ENCODE measurements around the gene IFI35. TPM values are rescaled to one million over a fixed set of nuclear protein-coding genes. Genes with fewer than 3 reads are reported as not detected.

IFI35 gene
- 10 to 100 TPM; 16.2 to 19.5 TPM for total RNA-seq

DNA sequence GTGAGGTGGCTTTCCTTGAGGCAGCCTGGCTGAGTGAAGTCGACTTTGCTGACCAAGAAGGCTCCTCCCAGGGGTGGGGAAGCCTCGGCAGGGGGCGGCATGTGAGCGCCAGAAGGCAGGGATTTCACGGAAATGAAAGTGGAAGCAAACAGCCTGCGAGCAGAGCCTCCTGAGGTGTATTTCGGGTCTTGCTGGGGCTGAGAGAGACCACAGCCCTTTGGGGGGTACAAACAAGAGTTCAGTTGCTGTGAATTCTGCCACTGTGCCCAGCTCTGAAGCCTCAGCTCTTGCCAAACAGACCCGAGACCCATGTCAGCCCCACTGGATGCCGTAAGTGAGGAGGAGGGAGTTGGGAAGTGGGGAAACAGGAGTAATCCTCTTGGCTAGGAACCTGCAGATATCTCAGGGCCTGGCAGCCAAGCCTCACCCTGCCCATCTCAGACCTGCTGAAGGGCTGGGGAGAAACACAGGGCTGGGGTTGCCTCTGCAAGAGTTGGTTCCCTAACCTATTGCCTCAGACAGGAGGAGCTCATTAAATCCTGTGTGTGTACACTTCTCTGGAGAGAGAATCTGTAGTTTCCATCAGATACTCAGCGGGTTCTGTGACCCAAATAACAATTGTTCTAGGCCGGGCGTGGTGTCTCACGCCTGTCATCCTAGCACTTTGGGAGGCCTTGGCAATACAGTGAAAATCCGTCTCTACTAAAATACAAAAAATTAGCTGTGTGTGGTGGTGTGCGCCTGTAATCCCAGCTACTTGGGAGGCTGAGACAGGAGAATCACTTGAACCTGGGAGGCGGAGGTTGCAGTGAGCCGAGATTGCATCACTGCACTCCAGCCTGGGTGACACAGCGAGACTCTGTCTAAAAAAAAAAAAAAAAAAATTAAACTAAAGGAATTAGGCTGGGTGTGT lies at the start of gene IFI35:
Gene IFI35, plus strand, starts transcription at position 146 of the 913 bp plus-strand sequence. Its CDS starts 164 bp downstream, at position 310.
- H3K36me3 ChIP-seq (replicated peaks in 1 of 2; ENCODE audit: insufficient read depth in 1 of 2, low read depth in 2 of 2): peaks cover 0 to 8% of the 10 kb centered on the region in 2 donors
- intact Hi-C loops (cut with DNase I): no loop called here
- H3K4me3 ChIP-seq: peak within 1 kb of the TSS; percentile 33 to 71
- ATAC-seq (peak; percentile 90), DNase-seq (peak; percentile 86 to 90 (median 88))
- 24 to 43% methylated on average over 8 to 18 of the region's 18 CpGs for WGBS, 2 donors
- TF ChIP-seq POLR2A (IDR thresholded peaks at IDR 0.05): peak; percentile 40 to 85 (median 80)
- TF ChIP-seq, protein P1, sequence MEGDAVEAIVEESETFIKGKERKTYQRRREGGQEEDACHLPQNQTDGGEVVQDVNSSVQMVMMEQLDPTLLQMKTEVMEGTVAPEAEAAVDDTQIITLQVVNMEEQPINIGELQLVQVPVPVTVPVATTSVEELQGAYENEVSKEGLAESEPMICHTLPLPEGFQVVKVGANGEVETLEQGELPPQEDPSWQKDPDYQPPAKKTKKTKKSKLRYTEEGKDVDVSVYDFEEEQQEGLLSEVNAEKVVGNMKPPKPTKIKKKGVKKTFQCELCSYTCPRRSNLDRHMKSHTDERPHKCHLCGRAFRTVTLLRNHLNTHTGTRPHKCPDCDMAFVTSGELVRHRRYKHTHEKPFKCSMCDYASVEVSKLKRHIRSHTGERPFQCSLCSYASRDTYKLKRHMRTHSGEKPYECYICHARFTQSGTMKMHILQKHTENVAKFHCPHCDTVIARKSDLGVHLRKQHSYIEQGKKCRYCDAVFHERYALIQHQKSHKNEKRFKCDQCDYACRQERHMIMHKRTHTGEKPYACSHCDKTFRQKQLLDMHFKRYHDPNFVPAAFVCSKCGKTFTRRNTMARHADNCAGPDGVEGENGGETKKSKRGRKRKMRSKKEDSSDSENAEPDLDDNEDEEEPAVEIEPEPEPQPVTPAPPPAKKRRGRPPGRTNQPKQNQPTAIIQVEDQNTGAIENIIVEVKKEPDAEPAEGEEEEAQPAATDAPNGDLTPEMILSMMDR (IDR thresholded peaks at IDR 0.05): peak in 6 of 7 experiments; percentile 34 to 63 (median 49)
- H3K4me1 ChIP-seq: peaks cover 28% of the 10 kb centered on the region
- no peaks in the 10 kb centered on the region for H3K27me3 ChIP-seq
- peak within 1 kb of the TSS; percentile 91 to 98 (median 94) for H3K27ac ChIP-seq
- H3K9me3 ChIP-seq: no peaks in the 10 kb centered on the region

DNA sequence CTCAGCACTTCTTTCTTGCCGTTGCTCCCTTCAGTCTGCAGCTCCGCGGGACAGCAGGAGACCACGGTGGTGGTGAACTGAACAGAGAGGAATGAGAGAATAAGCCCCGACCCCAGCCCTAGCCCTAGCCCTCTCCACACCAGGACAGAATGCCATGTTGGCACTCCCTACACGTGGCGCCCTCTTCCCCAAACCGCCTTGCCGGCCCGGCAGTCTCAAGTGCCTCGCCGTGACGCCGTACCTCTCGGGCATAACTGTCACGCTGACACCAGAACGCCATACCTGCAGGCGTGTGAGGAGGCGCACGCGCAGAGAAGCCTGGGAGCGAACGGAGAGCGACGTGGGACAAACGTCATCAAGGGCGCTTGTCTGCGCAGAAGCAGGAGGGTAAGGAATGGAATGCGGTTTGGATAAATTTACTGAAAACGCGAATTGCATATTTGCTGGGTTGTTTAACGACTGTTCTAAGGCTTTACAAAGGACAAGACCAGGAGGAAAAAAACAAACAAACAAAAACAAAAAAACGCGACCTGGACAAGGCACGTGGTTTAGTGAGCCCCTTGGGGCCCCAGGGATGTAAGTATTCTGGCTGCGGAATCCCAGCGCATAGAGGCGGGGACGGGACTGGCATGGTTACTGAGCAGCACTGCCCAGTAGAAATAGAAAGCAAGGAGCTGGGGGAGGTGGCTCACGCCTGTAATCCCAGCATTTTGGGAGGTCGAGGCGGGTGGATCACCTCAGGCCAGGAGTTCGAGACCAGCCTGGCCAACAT lies 42.2 kb upstream of the IFI35 start, which contains the start of gene AARSD1:
Gene AARSD1, minus strand, starts transcription at position 294 of the 772 bp plus-strand sequence. Its CDS starts 14 bp downstream, at position 280.
- intact Hi-C loops (cut with DNase I): no loop called here
- TF ChIP-seq, protein P1 (IDR thresholded peaks at IDR 0.05): peak in 2 of 7 experiments; percentile 4 to 20
- TF ChIP-seq POLR2A (IDR thresholded peaks at IDR 0.05): peak; percentile 26 to 86 (median 81)
- peaks cover 17% of the 10 kb centered on the region for H3K4me1 ChIP-seq
- H3K36me3 ChIP-seq (replicated peaks in 1 of 2; ENCODE audit: insufficient read depth in 1 of 2, low read depth in 2 of 2): peaks cover 0 to 13% of the 10 kb centered on the region in 2 donors
- H3K4me3 ChIP-seq: peak within 1 kb of the TSS; percentile 62 to 64
- ATAC-seq (peak; percentile 99), DNase-seq (peak; percentile 92 to 94 (median 93))
- WGBS, 2 donors: 2 to 4% methylated on average over 33 to 43 of the region's 43 CpGs
- peak within 1 kb of the TSS; percentile 27 to 85 (median 72) for H3K27ac ChIP-seq
- H3K9me3 ChIP-seq: no peaks in the 10 kb centered on the region
- H3K27me3 ChIP-seq: no peaks in the 10 kb centered on the region

DNA sequence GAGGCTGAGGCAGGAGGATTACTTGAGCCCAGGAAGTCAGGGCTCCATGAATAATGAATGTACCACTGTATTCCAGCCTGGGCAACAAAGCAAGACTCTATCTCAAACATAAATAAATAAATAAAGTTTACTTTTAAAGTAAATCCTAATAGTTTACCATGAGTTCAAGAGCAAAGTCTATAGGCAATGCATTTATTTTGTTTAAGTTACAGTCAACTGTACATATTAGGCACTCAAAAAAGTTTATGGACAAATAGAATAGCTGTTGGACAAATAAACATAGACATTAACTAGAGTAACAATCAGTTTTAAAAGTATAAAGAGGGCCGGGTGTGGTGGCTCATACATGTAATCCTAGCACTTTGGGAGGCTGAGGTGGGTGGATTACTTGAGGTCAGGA lies 38.7 kb upstream of the IFI35 start:
- H3K27ac ChIP-seq: no peak overlapping the region
- peaks cover 8% of the 10 kb centered on the region for H3K4me1 ChIP-seq
- H3K9me3 ChIP-seq: no peaks in the 10 kb centered on the region
- TF ChIP-seq POLR2A (IDR thresholded peaks at IDR 0.05): no peak
- TF ChIP-seq, protein P1 (IDR thresholded peaks at IDR 0.05): no peak
- H3K4me3 ChIP-seq: no peak overlapping the region
- DNase-seq (no peak), ATAC-seq (no peak)
- WGBS, 2 donors: 64 to 71% methylated on average over 1 of the region's 1 CpG
- H3K36me3 ChIP-seq (replicated peaks in 1 of 2; ENCODE audit: insufficient read depth in 1 of 2, low read depth in 2 of 2): no peaks in the 10 kb centered on the region
- intact Hi-C loops (cut with DNase I): no loop called here
- H3K27me3 ChIP-seq: no peaks in the 10 kb centered on the region

DNA sequence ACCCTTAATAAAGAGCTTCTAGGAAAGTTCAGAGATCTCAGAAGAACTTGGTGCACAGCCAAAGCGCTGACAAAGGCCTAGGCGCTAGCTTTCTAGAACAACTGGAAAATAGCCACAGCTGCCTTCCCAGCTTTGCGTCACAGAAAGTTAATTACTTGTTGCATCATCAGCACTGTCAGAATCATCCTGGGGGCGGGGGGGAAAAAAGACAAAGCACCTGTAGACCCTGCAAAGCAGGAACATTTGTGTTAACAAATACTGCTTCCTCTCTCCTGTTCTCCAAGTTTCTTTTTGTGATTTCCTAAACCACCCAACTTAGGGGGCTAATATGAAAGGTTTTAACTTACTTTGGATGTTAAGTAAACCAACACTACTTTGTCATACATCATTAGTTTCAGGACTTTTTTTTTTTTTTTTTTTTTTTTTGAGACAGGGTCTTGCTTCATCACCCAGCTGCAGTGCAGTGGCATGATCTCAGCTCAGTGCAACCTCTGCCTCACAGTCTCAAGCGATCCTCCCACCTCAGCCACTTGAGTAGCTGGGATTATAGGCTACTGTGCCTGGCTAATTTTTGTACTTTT lies 37.5 kb upstream of the IFI35 start:
- TF ChIP-seq, protein P1 (IDR thresholded peaks at IDR 0.05): no peak
- no peak for TF ChIP-seq POLR2A (IDR thresholded peaks at IDR 0.05)
- DNase-seq: no peak

More for the DNA sequence above, 37.5 kb upstream of the IFI35 start:
- ATAC-seq: no peak
- no peak overlapping the region for H3K27ac ChIP-seq
- no peaks in the 10 kb centered on the region for H3K36me3 ChIP-seq (replicated peaks in 1 of 2; ENCODE audit: insufficient read depth in 1 of 2, low read depth in 2 of 2)
- intact Hi-C loops (cut with DNase I): no loop called here
- no peaks in the 10 kb centered on the region for H3K27me3 ChIP-seq
- WGBS, 2 donors: 28 to 39% methylated on average over 4 to 5 of the region's 5 CpGs
- H3K4me3 ChIP-seq: no peak overlapping the region
- H3K4me1 ChIP-seq: no peaks in the 10 kb centered on the region
- H3K9me3 ChIP-seq: no peaks in the 10 kb centered on the region

Measured in body of pancreas (tissue), 4 donors.